HepG2 (cell line): ENCODE measurements around the gene KANK4. TPM values are rescaled to one million over a fixed set of nuclear protein-coding genes. Genes with fewer than 3 reads are reported as not detected.

ENCODE experiments used
- ATAC-seq: fragments of 200-7000 bp; cut with Tn5 transposase; 3 replicates; pipeline ENCODE4 v1.9.1; 2020; ENCODE audit warnings: mild to moderate bottlenecking, moderate library complexity
- BruUV-seq: library from RNA; stranded (reverse); fragments of 400-500 nt; replicated peaks from 2 replicates; lab custom pipeline; 2021; lab: Mats Ljungman, UMichigan
- CTCF ChIA-PET: fragments of 300-600 bp; formaldehyde crosslinking; extraction: SDS; loops from one replicate; lab custom pipeline; 2021; ENCODE audit warnings: low total read pairs, inconsistent platforms, low intra/inter-chr PET ratio; lab: Yijun Ruan, JAX
- POLR2A ChIA-PET: fragments of 350-600 bp; sonication (Branson Sonifier 250); formaldehyde crosslinking; loops from one replicate; lab custom pipeline; 2020; ENCODE audit warnings: antibody characterized with exemption, inconsistent platforms; lab: Yijun Ruan, JAX
- DNase-seq: peaks from one replicate; pipeline ENCODE4 v3.0.0-alpha.2; 2015; ENCODE audit warnings: low spot score
- FAIRE-seq: peaks from 3 replicates; lab custom pipeline; 2011; peaks lifted over from hg19 to GRCh38; lab: Jason Lieb, UNC
- H2AFZ ChIP-seq: one replicate; pipeline ENCODE4 v1.6.1; 2011; ENCODE audit warnings: low read length, inconsistent platforms
- H3K27ac ChIP-seq: fragments of 300-600 bp; 3 replicates; pipeline ENCODE4 v1.8.0; 2011; ENCODE audit warnings: mixed run types, mild to moderate bottlenecking, mixed read lengths, low read length, inconsistent platforms; ENCODE audit not compliant: insufficient read depth; ENCODE audit errors: extremely low read length
- H3K27me3 ChIP-seq, 2 experiments: fragments of 200-600 bp in 1 of 2; 2 replicates in 1 of 2; 3 replicates in 1 of 2; pipeline versions ENCODE4 v1.6.0 to v1.8.0; 2011; ENCODE audit warnings: low read length in 2 of 2, mild to moderate bottlenecking in 2 of 2, moderate library complexity in 2 of 2, inconsistent platforms in 1 of 2; ENCODE audit not compliant: insufficient read depth in 2 of 2, control insufficient read depth in 1 of 2
- H3K36me3 ChIP-seq, 2 experiments: fragments of 200-600 bp in 1 of 2; replicated peaks in 1 of 2; 2 replicates in 1 of 2; 3 replicates in 1 of 2; pipeline versions ENCODE4 v1.5.1 to v1.8.0; 2011; ENCODE audit warnings: low read length in 2 of 2, inconsistent platforms in 1 of 2; ENCODE audit not compliant: insufficient read depth in 2 of 2, control insufficient read depth in 1 of 2
- H3K4me1 ChIP-seq: 2 replicates; pipeline ENCODE4 v1.5.1; 2012; ENCODE audit warnings: low read length, inconsistent platforms; ENCODE audit not compliant: insufficient read depth
- H3K4me2 ChIP-seq: 2 replicates; pipeline ENCODE4 v1.6.0; 2011; ENCODE audit warnings: low read depth, low read length, inconsistent platforms
- H3K4me3 ChIP-seq, 3 experiments: fragments of 200-600 bp in 1 of 3; sonication (generic), shearing (Covaris generic) in 1 of 3; replicated peaks in 1 of 3; 2 replicates each; pipeline ENCODE4 v1.5.1; 2011 to 2016; ENCODE audit warnings: low read length in 3 of 3, inconsistent platforms in 2 of 3, low read depth in 2 of 3, mild to moderate bottlenecking in 2 of 3, control low read depth in 1 of 3, mixed read lengths in 1 of 3; ENCODE audit not compliant: insufficient read depth in 1 of 3
- H3K79me2 ChIP-seq: one replicate; pipeline ENCODE4 v1.6.1; 2011; ENCODE audit warnings: low read length, inconsistent platforms; ENCODE audit not compliant: insufficient read depth
- H3K9ac ChIP-seq: 2 replicates; pipeline ENCODE4 v1.6.0; 2011; ENCODE audit warnings: mild to moderate bottlenecking, low read depth, low read length, inconsistent platforms; ENCODE audit not compliant: insufficient read depth
- H3K9me3 ChIP-seq: 2 replicates; pipeline ENCODE4 v1.5.1; 2012; ENCODE audit warnings: mild to moderate bottlenecking, low read length
- H4K20me1 ChIP-seq: 2 replicates; pipeline ENCODE4 v1.6.0; 2011; ENCODE audit warnings: inconsistent platforms, mild to moderate bottlenecking, low read length, moderate library complexity; ENCODE audit not compliant: insufficient read depth
- ISX ChIP-seq: sonication (generic); formaldehyde crosslinking; conservative IDR thresholded peaks from 2 replicates; pipeline ENCODE4 v1.5.0; 2020; ENCODE audit warnings: missing genetic modification reagents
- KAT7 ChIP-seq: IDR thresholded peaks from 2 replicates; pipeline ENCODE4 v1.6.1; 2018; ENCODE audit warnings: borderline replicate concordance, missing compliant biosample characterization
- MYC ChIP-seq: sonication (generic); formaldehyde crosslinking; IDR thresholded peaks from 2 replicates; pipeline ENCODE4 v1.9.0; 2021; ENCODE audit warnings: missing genetic modification reagents, borderline replicate concordance
- NAIF1 ChIP-seq: sonication (generic); formaldehyde crosslinking; IDR thresholded peaks from 2 replicates; pipeline ENCODE4 v1.5.0; 2020; ENCODE audit warnings: mild to moderate bottlenecking, missing genetic modification reagents, borderline replicate concordance
- PCBP2 ChIP-seq: fragments of 200-400 bp; formaldehyde crosslinking; optimal IDR thresholded peaks from 2 replicates; pipeline ENCODE3; 2018; ENCODE audit warnings: low read length, low read depth; ENCODE audit not compliant: poor library complexity, severe bottlenecking
- SKI ChIP-seq: fragments of 450-650 bp; IDR thresholded peaks from one replicate; pipeline ENCODE4 v1.6.1; 2018; ENCODE audit warnings: mild to moderate bottlenecking; ENCODE audit not compliant: partially characterized antibody
- SMC3 ChIP-seq: IDR thresholded peaks from 2 replicates; pipeline ENCODE4 v1.6.1; 2011; ENCODE audit warnings: low read length, improper control_type of control experiment
- SP2 ChIP-seq: sonication (generic); formaldehyde crosslinking; IDR thresholded peaks from 2 replicates; pipeline ENCODE4 v1.5.1; 2020; ENCODE audit warnings: mild to moderate bottlenecking, missing genetic modification reagents
- STAG1 ChIP-seq: sonication (generic); formaldehyde crosslinking; IDR thresholded peaks from 2 replicates; pipeline ENCODE4 v1.4.0; 2020; ENCODE audit warnings: missing genetic modification reagents
- ZNF207 ChIP-seq: fragments of 450-650 bp; IDR thresholded peaks from 2 replicates; pipeline ENCODE4 v1.6.1; 2016; ENCODE audit warnings: antibody characterized with exemption, borderline replicate concordance
- ZNF33A ChIP-seq: sonication (generic); formaldehyde crosslinking; IDR thresholded peaks from 2 replicates; pipeline ENCODE4 v1.5.1; 2020; ENCODE audit warnings: missing genetic modification reagents, mild to moderate bottlenecking, moderate library complexity, borderline replicate concordance
- ZNF382 ChIP-seq: sonication (generic); formaldehyde crosslinking; IDR thresholded peaks from 2 replicates; pipeline ENCODE4 v1.5.0; 2020; ENCODE audit warnings: missing genetic modification reagents, mild to moderate bottlenecking, borderline replicate concordance
- WGBS: methylation state at CpG from one replicate; pipeline ENCODE4 v1.1.6; 2017; ENCODE audit warnings: low lambda C conversion rate; 5-methylcytosine and 5-hydroxymethylcytosine counted together
- in situ Hi-C: cut with HindIII; loops from 2 replicates; pipeline ENCODE4 v1.10.0; 2017; ENCODE audit warnings: low pct_unique_long_range_greater_than_20kb; ENCODE audit not compliant: extremely low pct_ligation_motif_present
- intact Hi-C: fragments of 100-400 bp; cut with micrococcal nuclease; formaldehyde crosslinking; loops from one replicate; pipeline ENCODE4 v1.10.0; 2022; ENCODE audit not compliant: unreplicated experiment
- polyA plus RNA-seq, 8 experiments: library from polyadenylated mRNA; depleted of rRNA in 3 of 8; stranded (reverse) in 7 of 8; unstranded in 1 of 8; fragments of >200 nt; fragmentation: Illumina TruSeq in 4 of 8; extraction: Trizol in 4 of 8; gene quantifications; 2 replicates each; pipeline versions ENCODE4 v1.2.1 to v1.2.3, GENCODE V29; 2011 to 2016; ENCODE audit warnings: low read depth in 4 of 8, missing spikeins in 1 of 8, mixed read lengths in 1 of 8; ENCODE audit not compliant: insufficient read depth in 1 of 8
- total RNA-seq, 5 experiments: library from RNA; depleted of rRNA; stranded (reverse); fragments of >200 nt; fragmentation: Illumina TruSeq; extraction: Trizol; gene quantifications; 2 replicates each; pipeline ENCODE4 v1.2.3, GENCODE V29; 2016; ENCODE audit warnings: low read depth in 1 of 5
- TF ChIP-seq, protein P1 (sequence below): sonication (generic); formaldehyde crosslinking; IDR thresholded peaks from 2 replicates; pipeline ENCODE4 v1.4.0; 2020; ENCODE audit warnings: missing genetic modification reagents
- TF ChIP-seq, protein P2 (sequence below): sonication (generic); formaldehyde crosslinking; IDR thresholded peaks from 2 replicates; pipeline ENCODE4 v1.5.1; 2020; ENCODE audit warnings: missing genetic modification reagents, mild to moderate bottlenecking, borderline replicate concordance
- TF ChIP-seq, protein P3 (sequence below): fragments of 450-650 bp; IDR thresholded peaks from 2 replicates; pipeline ENCODE4 v1.6.1; 2017; ENCODE audit warnings: mild to moderate bottlenecking
- TF ChIP-seq, protein P4 (sequence below): IDR thresholded peaks from 2 replicates; pipeline ENCODE4 v1.6.1; 2016; ENCODE audit warnings: missing compliant biosample characterization, missing genetic modification reagents, borderline replicate concordance

Gene KANK4
- total and polyA plus RNA-seq, 2 of the 13 experiments (the other 11 are each of a cell fraction or from before 2014, with no cell fraction given): 16.1 to 25.7 TPM

DNA sequence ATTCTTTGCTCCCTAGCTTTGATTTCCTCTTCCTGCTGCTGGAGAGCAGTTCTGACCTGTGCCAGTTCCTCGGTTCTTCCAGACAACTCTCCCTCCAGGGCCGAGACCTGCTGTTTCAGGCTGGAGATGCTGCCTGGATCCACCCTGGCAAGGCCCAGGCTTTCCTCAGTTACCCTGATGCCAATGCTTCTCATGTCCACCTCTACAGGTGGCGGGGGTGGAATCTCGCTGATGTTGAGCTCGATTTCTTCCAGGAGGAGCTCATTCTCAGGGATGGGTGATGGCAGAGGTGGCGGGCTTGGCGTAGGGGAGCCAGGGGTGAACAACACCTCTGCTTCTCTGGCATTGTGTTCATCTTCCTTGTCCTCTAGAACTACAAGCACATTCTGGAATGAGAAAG is 45.3 kb downstream of the KANK4 start (continued):
- TF ChIP-seq SKI: no peak
- no peak for TF ChIP-seq KAT7
- TF ChIP-seq ISX: no peak
- no peak for TF ChIP-seq ZNF382
- no peak for TF ChIP-seq NAIF1 (CRISPR knock-in tag)
- TF ChIP-seq, protein P1, sequence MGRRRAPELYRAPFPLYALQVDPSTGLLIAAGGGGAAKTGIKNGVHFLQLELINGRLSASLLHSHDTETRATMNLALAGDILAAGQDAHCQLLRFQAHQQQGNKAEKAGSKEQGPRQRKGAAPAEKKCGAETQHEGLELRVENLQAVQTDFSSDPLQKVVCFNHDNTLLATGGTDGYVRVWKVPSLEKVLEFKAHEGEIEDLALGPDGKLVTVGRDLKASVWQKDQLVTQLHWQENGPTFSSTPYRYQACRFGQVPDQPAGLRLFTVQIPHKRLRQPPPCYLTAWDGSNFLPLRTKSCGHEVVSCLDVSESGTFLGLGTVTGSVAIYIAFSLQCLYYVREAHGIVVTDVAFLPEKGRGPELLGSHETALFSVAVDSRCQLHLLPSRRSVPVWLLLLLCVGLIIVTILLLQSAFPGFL: no peak
- TF ChIP-seq PCBP2: no peak

DNA sequence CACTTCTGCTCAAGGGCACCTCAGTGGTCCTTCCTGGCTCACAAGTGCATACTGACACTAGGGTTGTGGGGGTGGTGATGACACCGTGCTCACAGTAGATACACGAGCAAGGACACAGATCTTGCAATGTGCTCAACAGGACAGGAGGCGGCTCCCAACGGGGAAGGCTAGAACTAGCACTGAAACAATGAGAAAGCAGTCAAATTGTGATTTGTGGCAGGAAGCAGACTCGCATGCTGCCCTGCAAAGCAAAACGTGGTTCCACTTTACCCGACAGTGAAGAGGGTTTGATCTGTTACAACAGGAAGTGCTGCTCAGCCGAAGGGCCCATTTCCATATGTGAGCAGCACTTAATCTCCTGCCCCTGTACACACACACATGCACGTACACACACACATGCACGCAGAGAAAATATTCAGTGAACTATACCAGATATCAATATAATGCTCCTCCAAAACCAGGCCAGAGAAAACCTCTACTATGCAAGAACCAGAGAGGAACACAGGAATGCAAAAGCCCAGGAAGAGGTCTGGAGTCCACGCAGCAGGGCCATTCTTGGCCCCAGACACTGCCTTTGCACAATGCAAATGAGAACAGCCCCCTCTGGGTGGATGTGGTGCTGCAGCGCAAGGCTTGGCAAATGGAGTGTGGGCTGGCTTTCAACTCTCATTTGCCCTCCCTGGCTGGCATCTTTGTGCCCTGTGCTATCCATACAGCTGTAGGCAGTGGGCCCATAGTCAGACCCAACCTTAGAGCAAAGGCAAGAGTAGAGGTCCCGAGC is 47.1 kb downstream of the KANK4 start:
- no peaks in the 10 kb centered on the region for H4K20me1 ChIP-seq
- in situ Hi-C loops (no loop called here), intact Hi-C loops (no loop called here)
- no peaks in the 10 kb centered on the region for H3K4me1 ChIP-seq
- H3K4me3 ChIP-seq: no peak overlapping the region
- no peak overlapping the region for H3K4me2 ChIP-seq
- FAIRE-seq (no peak), DNase-seq (no peak), ATAC-seq (peak; percentile 80)
- WGBS: 96% methylated on average over 9 of the region's 13 CpGs
- H3K27me3 ChIP-seq: no peaks in the 10 kb centered on the region
- no TSS peak for BruUV-seq
- POLR2A ChIA-PET: no interaction called here
- H3K9me3 ChIP-seq: no peaks in the 10 kb centered on the region
- H3K27ac ChIP-seq: no peak overlapping the region
- peaks cover 13 to 72% of the 10 kb centered on the region in 2 experiments; a peak in 4 of 5 replicates for H3K36me3 ChIP-seq
- CTCF ChIA-PET: no interaction called here
- H2AFZ ChIP-seq: no peak overlapping the region
- no peak overlapping the region for H3K9ac ChIP-seq
- no peaks in the 10 kb centered on the region for H3K79me2 ChIP-seq
- TF ChIP-seq MYC (CRISPR knock-in tag): no peak
- TF ChIP-seq, protein P2, sequence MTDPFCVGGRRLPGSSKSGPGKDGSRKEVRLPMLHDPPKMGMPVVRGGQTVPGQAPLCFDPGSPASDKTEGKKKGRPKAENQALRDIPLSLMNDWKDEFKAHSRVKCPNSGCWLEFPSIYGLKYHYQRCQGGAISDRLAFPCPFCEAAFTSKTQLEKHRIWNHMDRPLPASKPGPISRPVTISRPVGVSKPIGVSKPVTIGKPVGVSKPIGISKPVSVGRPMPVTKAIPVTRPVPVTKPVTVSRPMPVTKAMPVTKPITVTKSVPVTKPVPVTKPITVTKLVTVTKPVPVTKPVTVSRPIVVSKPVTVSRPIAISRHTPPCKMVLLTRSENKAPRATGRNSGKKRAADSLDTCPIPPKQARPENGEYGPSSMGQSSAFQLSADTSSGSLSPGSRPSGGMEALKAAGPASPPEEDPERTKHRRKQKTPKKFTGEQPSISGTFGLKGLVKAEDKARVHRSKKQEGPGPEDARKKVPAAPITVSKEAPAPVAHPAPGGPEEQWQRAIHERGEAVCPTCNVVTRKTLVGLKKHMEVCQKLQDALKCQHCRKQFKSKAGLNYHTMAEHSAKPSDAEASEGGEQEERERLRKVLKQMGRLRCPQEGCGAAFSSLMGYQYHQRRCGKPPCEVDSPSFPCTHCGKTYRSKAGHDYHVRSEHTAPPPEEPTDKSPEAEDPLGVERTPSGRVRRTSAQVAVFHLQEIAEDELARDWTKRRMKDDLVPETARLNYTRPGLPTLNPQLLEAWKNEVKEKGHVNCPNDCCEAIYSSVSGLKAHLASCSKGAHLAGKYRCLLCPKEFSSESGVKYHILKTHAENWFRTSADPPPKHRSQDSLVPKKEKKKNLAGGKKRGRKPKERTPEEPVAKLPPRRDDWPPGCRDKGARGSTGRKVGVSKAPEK (CRISPR knock-in tag): no peak
- no peak for TF ChIP-seq ZNF33A
- TF ChIP-seq, protein P3, sequence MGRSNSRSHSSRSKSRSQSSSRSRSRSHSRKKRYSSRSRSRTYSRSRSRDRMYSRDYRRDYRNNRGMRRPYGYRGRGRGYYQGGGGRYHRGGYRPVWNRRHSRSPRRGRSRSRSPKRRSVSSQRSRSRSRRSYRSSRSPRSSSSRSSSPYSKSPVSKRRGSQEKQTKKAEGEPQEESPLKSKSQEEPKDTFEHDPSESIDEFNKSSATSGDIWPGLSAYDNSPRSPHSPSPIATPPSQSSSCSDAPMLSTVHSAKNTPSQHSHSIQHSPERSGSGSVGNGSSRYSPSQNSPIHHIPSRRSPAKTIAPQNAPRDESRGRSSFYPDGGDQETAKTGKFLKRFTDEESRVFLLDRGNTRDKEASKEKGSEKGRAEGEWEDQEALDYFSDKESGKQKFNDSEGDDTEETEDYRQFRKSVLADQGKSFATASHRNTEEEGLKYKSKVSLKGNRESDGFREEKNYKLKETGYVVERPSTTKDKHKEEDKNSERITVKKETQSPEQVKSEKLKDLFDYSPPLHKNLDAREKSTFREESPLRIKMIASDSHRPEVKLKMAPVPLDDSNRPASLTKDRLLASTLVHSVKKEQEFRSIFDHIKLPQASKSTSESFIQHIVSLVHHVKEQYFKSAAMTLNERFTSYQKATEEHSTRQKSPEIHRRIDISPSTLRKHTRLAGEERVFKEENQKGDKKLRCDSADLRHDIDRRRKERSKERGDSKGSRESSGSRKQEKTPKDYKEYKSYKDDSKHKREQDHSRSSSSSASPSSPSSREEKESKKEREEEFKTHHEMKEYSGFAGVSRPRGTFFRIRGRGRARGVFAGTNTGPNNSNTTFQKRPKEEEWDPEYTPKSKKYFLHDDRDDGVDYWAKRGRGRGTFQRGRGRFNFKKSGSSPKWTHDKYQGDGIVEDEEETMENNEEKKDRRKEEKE: no peak
- no peak for TF ChIP-seq SP2
- peak; percentile 39 for TF ChIP-seq STAG1
- TF ChIP-seq SMC3: 0 out of 2 replicates have a peak, but pooled peaks have one; percentile 5
- TF ChIP-seq, protein P4, sequence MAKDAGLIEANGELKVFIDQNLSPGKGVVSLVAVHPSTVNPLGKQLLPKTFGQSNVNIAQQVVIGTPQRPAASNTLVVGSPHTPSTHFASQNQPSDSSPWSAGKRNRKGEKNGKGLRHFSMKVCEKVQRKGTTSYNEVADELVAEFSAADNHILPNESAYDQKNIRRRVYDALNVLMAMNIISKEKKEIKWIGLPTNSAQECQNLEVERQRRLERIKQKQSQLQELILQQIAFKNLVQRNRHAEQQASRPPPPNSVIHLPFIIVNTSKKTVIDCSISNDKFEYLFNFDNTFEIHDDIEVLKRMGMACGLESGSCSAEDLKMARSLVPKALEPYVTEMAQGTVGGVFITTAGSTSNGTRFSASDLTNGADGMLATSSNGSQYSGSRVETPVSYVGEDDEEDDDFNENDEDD (CRISPR knock-in tag): no peak
- TF ChIP-seq ZNF207: no peak
